OCI-LY1 (cell line): ENCODE measurements around the gene MAPT.

Source experiments
- CTCF ChIP-seq: fragments of 200-600 bp; sonication (generic), shearing (Covaris generic); IDR thresholded peaks from 2 replicates; pipeline ENCODE4 v1.5.1; 2017; ENCODE audit warnings: mild to moderate bottlenecking, antibody characterized with exemption, low read length, moderate library complexity, mixed read lengths
- EZH2 ChIP-seq: fragments of 200-600 bp; sonication (generic), shearing (Covaris generic); IDR thresholded peaks from 2 replicates; pipeline ENCODE4 v1.8.0; 2017; ENCODE audit warnings: borderline replicate concordance, mixed run types, mild to moderate bottlenecking, antibody characterized with exemption, low read length, moderate library complexity, mixed read lengths

- TF ChIP-seq EZH2 (no peak), CTCF (no peak)
These were observed 90.0 kb downstream of the MAPT start for GRCh38 chr17:45984368-45984767.
